ENCODE data around the gene LIF. TPM values are rescaled to one million over a fixed set of nuclear protein-coding genes. Genes with fewer than 3 reads are reported as not detected.

The LIF gene
- total and polyA plus RNA-seq, 2 of the 4 experiments (the other 2 are of a cell fraction) = 130 to 214 TPM

GRCh38 chr22:30274437-30274812, 27.9 kb upstream of the LIF start:
- no TSS peak for BruUV-seq (replicated peaks)

More at GRCh38 chr22:30274437-30274812, 27.9 kb upstream of the LIF start:
- Histone ChIP-seq H3K9me3 (ENCODE audit: control insufficient read depth, insufficient read depth, low read length) (no peaks in the 10 kb centered on the region), H4K5ac (ENCODE audit: low read depth, low read length) (no peak overlapping the region), H4K8ac (ENCODE audit: low read depth in 2 of 2, low read length in 2 of 2) (no peak overlapping the region), H3K18ac (ENCODE audit: low read depth, low read length) (no peak overlapping the region), H2BK120ac (ENCODE audit: low read depth, low read length) (no peak overlapping the region), H3K23ac (ENCODE audit: low read depth, low read length) (no peak overlapping the region), H3K4me3 (ENCODE audit: insufficient read depth, low read depth, low read length) (no peak overlapping the region), H2AK9ac (replicated peaks; ENCODE audit: low read depth, low read length, poor library complexity) (peak overlapping the region; percentile 34), H3K27me3 (ENCODE audit: control insufficient read depth, insufficient read depth, low read length) (no peaks in the 10 kb centered on the region), H2AK5ac (ENCODE audit: low read depth, low read length) (no peak overlapping the region), H2AFZ (replicated peaks; ENCODE audit: low read length, poor library complexity) (no peak overlapping the region), H3K56ac (ENCODE audit: extremely low read depth, insufficient read depth, low read length) (no peak overlapping the region), H3K9ac (ENCODE audit: low read depth, low read length) (no peak overlapping the region), H4K20me1 (ENCODE audit: insufficient read depth, low read length) (no peaks in the 10 kb centered on the region), H2BK20ac (ENCODE audit: low read depth, low read length) (no peak overlapping the region), H3K36me3 (ENCODE audit: control insufficient read depth, insufficient read depth, low read length) (no peaks in the 10 kb centered on the region), H3K4me1 (ENCODE audit: control insufficient read depth, insufficient read depth, low read length) (peaks cover 8% of the 10 kb centered on the region), H4K91ac (ENCODE audit: insufficient read depth, low read depth, low read length) (no peak overlapping the region), H3K4me2 (ENCODE audit: low read depth, low read length) (no peak overlapping the region), H2BK15ac (ENCODE audit: low read depth, low read length) (no peak overlapping the region), H3K27ac (ENCODE audit: insufficient read depth, low read length) (no peak overlapping the region), H3K4ac (ENCODE audit: low read depth, low read length) (no peak overlapping the region; the same call in 1 of the 2 replicates), H3K14ac (replicated peaks; ENCODE audit: low read depth, low read length) (no peak overlapping the region), H2BK5ac (ENCODE audit: low read depth, low read length, poor library complexity, severe bottlenecking) (no peak overlapping the region), H3K9me1 (ENCODE audit: insufficient read depth, low read length) (0 out of 2 replicates have a peak, but pooled peaks cover under 1% of the 10 kb centered on the region), H3K79me1 (ENCODE audit: low read depth in 1 of 2, low read length in 2 of 2) (no peaks in the 10 kb centered on the region)
- intact Hi-C loops (cut with micrococcal nuclease) = no loop called here
- dilution Hi-C loops (cut with HindIII; ENCODE audit: low sequenced_read_pairs, unreplicated experiment) = no loop called here
- TF ChIP-seq MAZ (IDR thresholded peaks at IDR 0.05; ENCODE audit: borderline replicate concordance, low read depth, low read length) (no peak), MXI1 (IDR thresholded peaks at IDR 0.05; ENCODE audit: borderline replicate concordance, low read depth, low read length) (no peak)
- CTCF ChIA-PET = no interaction called here
- 87% methylated on average over 7 of the region's 9 CpGs; no CpG with 5 or more reads in 1 of the 2 experiments for WGBS, 2 experiments (ENCODE audit: extremely low coverage in 2 of 2, insufficient read length in 1 of 2)
- ATAC-seq (ENCODE audit: low read depth) (no peak), DNase-seq (no peak)
- in situ Hi-C loops (cut with MboI; ENCODE audit: low sequenced_read_pairs) = no loop called here
- POLR2A ChIA-PET (ENCODE audit: unreplicated experiment) = no interaction called here
